Measurements from ENCODE around the gene SMARCAL1.

The SMARCAL1 gene

GRCh38 chr2:216520112-216520511 lies 107.8 kb downstream of the SMARCAL1 start:
- no peak for ATAC-seq (ENCODE audit: low read depth)

GRCh38 chr2:216522892-216523502 lies 110.7 kb downstream of the SMARCAL1 start:
- Mint-ChIP-seq H3K36me3 (peaks cover 3% of the 10 kb centered on the region), H3K4me1 (no peaks in the 10 kb centered on the region), H3K4me3 (no peak overlapping the region), H3K9me3 (no peaks in the 10 kb centered on the region), H3K27me3 (peaks cover 3% of the 10 kb centered on the region), H3K27ac (no peak overlapping the region)
- no peak for ATAC-seq (ENCODE audit: low read depth)
- no peak for DNase-seq (ENCODE audit: low spot score in 2 of 2)

More at GRCh38 chr2:216520112-216520511, 107.8 kb downstream of the SMARCAL1 start:
- H3K9me3 Mint-ChIP-seq: no peaks in the 10 kb centered on the region
- H3K27me3 Mint-ChIP-seq: no peaks in the 10 kb centered on the region
- no peaks in the 10 kb centered on the region for H3K4me1 Mint-ChIP-seq
- no peak overlapping the region for H3K27ac Mint-ChIP-seq
- no peak for DNase-seq (ENCODE audit: low spot score in 2 of 2)
- H3K4me3 Mint-ChIP-seq: no peak overlapping the region
- peaks cover 3% of the 10 kb centered on the region for H3K36me3 Mint-ChIP-seq

GRCh38 chr2:216525972-216526371 lies 113.7 kb downstream of the SMARCAL1 start:
- no peak for DNase-seq (ENCODE audit: low spot score in 2 of 2)
- Mint-ChIP-seq H3K36me3 (peaks cover 3% of the 10 kb centered on the region), H3K27ac (no peak overlapping the region), H3K4me3 (no peak overlapping the region), H3K27me3 (peaks cover 3% of the 10 kb centered on the region), H3K9me3 (no peaks in the 10 kb centered on the region), H3K4me1 (no peaks in the 10 kb centered on the region)
- ATAC-seq (ENCODE audit: low read depth): no peak

DNA sequence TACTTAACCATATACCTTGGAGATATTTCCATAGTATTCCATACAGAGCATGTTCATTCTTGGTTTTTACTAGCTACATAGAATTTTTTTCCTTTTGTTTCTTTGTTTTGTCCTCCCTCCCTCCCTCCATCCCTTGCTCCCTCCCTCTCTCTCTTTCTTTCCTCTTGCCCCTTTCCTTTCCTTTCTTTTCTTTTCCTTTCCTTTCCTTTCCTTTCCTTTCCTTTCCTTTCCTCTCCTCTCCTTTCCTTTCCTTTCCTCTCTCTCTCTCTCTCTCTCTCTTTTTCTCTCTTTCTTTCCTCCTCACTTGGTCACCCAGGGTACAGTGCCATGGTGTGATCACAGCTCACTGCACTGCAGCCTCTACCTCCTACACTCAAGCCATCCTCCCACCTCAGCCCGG lies 114.7 kb downstream of the SMARCAL1 start:
- Mint-ChIP-seq H3K36me3 (peaks cover 3% of the 10 kb centered on the region), H3K4me3 (no peak overlapping the region), H3K4me1 (no peaks in the 10 kb centered on the region), H3K27me3 (peaks cover 3% of the 10 kb centered on the region), H3K9me3 (no peaks in the 10 kb centered on the region), H3K27ac (no peak overlapping the region)
- DNase-seq (ENCODE audit: low spot score in 2 of 2) (no peak), ATAC-seq (ENCODE audit: low read depth) (no peak)

DNA sequence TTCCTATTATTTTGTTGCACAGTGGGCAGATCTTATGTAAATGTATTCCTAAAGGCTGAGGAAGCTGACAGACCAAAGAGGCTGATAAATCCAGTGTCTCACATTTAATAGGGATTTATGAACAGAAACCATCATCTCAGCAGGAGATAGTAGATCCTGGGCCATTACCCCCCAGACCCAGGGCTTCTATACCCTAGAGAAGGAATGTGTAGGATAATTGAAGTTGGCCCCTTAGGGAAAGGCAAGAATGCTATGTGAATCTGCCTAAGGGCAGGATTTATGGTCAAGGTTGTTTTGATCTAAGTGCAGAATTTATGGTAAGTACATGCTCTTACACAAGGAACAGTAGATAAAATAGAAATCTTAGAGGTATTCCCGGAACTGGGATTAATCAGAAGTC lies 115.3 kb downstream of the SMARCAL1 start:
- H3K27me3 Mint-ChIP-seq: peaks cover 3% of the 10 kb centered on the region
- H3K4me3 Mint-ChIP-seq: no peak overlapping the region
- ATAC-seq (ENCODE audit: low read depth) (no peak), DNase-seq (ENCODE audit: low spot score in 2 of 2) (no peak)
- no peaks in the 10 kb centered on the region for H3K9me3 Mint-ChIP-seq
- H3K27ac Mint-ChIP-seq: no peak overlapping the region
- H3K36me3 Mint-ChIP-seq: peaks cover 3% of the 10 kb centered on the region
- no peaks in the 10 kb centered on the region for H3K4me1 Mint-ChIP-seq

- no peak overlapping the region for H3K4me3 Mint-ChIP-seq
- ATAC-seq (ENCODE audit: low read depth): no peak
Observed at GRCh38 chr2:216532562-216532961, 120.3 kb downstream of the SMARCAL1 start.

More at GRCh38 chr2:216532562-216532961, 120.3 kb downstream of the SMARCAL1 start:
- H3K27ac Mint-ChIP-seq: no peak overlapping the region
- H3K9me3 Mint-ChIP-seq: no peaks in the 10 kb centered on the region
- no peaks in the 10 kb centered on the region for H3K36me3 Mint-ChIP-seq
- no peaks in the 10 kb centered on the region for H3K4me1 Mint-ChIP-seq
- H3K27me3 Mint-ChIP-seq: peaks cover 5% of the 10 kb centered on the region
- no peak for DNase-seq (ENCODE audit: low spot score in 2 of 2)
